Middle frontal gyrus (tissue), 1 donor: Measurements from ENCODE around the gene ZC3HAV1.

Source experiments
- DNase-seq: peaks from one replicate; pipeline ENCODE4 v3.0.0-alpha.2; 2015; ENCODE audit warnings: low spot score; ENCODE audit errors: extremely low spot score

ZC3HAV1 gene

DNA sequence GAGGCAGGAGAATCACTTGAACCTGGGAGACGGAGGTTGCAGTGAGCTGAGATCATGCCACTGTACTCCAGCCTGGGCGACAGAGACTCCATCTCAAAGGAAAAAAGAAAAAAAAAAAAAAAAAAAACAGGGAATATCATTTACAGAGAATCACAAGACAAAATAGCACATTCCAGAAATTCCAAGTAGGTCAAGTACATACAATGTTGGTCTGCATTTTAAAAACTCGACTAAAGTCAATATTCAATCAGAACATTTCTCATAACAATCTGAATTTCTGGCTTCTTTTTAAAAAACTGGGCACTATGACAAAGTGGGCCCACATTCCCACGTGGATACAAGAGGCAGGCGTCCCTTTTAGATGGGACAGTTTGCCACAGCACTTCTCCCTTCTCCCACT is 86.4 kb downstream of the ZC3HAV1 start:
- DNase-seq, result no peak

DNA sequence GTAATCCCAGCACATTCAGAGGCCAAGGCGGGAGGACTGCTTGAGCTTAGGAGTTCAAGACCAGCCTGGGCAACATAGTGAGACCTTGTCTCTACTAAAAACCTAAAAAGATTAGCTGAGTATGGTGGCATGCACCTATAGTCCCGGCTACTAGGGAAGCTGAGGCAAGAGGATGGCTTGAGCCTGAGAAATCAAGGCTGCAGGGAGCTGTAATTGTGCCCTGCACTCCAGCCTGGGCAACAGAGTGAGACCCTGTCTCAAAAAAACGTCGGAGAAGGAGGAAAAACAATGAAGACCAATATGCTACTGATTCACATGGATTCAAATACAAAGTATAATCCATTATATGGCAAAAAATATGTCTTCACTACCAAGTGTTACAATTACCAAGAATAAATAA is 87.2 kb downstream of the ZC3HAV1 start:
- DNase-seq, result no peak

DNA sequence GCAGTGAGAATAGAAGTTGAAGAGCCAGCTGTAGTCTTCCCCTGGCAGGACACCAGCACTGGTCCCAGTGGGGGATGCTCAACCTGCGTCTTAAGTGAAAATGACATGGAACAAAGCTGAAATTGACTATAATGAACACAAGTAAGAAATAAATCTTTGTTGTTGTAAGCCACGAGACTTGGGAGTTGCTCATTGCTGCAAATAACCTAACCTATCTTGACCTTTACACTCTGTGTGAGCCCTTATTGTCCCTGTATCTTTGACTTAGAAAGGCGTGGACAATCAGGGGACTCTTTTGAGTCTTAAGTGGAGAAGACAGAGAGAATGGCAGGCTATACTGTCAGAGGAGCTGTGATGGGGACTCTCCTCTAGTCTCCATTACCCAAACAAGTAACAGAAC is 90.6 kb downstream of the ZC3HAV1 start:
- no peak for DNase-seq

DNA sequence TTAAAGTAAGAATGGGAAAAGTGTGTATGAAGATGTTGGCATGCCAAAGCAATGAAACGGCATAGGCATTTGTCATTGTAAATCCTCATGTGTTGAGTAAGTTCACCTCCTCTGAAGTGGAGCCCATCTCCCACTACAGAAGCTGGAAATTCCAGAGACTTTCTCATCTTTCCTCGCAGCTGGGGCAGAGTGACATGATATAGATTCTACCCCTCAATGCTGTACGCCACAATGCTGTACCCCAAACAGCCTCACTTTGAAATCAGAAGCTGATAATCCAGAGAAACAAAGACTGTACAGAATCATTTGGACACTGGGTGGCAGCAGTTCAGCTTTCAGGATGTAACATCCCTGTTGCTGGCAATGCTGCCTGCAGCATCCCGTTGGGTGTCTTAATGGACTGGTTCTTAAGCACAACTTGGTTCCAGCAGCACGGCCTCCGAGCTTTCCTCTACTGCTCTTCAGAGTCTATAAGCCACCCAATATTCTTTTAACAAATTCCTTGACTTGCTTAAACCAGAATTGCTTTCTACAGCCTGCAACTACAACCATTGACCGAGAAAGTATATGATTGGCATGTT is 92.5 kb downstream of the ZC3HAV1 start:
- peak; percentile 56 for DNase-seq

DNA sequence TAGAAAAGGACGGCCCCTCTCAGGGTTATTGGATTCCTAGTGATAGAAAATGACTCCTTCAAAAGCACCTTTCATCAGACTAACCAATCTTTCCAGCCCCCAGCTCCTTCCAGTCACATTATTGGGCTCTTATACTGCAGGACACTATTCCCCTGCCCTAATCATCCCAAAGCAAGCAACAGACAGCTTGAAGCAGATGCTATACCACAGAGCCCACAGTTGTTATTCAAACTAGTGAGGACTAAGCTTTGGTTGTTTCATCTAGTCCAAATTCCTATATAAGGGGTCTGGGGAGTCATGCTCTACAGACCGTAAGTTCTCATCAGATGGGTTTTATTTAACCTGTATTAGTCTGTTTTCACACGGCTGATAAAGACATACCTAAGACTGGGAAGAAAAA is 98.1 kb downstream of the ZC3HAV1 start:
- DNase-seq, result no peak

DNA sequence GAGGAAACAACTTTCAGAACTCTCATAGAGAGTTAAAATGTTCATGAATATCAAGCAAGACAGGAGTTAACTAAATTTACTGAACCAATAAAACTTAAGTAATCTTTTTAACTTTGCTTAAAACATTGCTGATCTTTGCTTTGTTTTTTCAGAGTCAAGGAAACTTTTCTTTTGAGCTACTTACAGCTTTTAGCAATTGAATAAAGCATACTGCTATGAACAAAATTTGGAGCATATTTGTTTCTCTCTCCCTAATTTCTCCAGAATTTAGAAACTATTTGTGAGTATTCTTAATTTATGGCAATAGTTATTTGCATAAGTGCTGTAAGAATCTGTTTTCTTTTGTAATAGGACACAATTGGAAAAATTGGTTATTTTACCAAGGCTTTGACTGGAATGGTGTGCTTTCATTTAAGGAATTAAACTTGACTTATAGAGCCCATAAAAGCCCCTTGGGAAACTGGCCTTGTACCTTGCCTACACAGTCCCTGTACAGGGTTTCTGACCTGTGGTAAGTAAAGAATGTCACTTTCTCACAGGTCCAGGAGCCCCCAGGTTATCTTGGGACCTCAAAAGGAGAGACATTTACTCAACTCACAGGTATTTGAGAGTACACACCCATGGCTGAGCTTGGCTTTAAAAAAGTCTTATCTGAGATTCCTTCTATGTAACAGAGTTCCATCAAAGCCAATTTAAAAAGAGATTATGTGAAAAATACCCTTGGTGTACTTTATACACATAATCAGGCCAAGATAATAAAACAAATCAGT is 105.0 kb downstream of the ZC3HAV1 start:
- DNase-seq, result no peak

DNA sequence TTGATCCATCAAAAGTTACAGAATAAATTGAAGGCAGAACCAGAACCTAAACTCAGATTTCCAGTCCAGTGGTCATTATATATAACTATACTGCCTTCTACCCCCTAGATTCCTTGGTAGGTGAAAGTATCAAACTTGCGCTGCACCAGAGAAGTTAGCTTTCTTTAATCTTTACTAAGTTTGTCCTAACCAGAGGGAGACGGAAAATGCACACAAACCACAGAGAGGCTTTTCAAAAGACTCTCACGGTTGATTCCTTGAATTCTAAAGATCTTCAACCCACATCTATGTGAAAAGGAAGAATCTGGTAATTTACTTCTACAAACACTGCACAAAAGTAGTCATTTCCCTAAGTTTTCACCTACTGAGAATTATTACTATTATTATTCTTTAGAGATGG is 110.1 kb downstream of the ZC3HAV1 start:
- no peak for DNase-seq
